HepG2 (cell line): Measurements from ENCODE around the gene TRIM23. TPM values are rescaled to one million over a fixed set of nuclear protein-coding genes. Genes with fewer than 3 reads are reported as not detected.
A peak's percentile ranks its signal among the peaks of the same experiment; 100 is the strongest.

ENCODE experiments used
- CHCHD3 ChIP-seq: sonication (generic); formaldehyde crosslinking; IDR thresholded peaks from 2 replicates; pipeline ENCODE4 v1.8.0; 2022; ENCODE audit warnings: mild to moderate bottlenecking, missing genetic modification reagents, moderate library complexity
- FOSL2 ChIP-seq: sonication (generic); formaldehyde crosslinking; IDR thresholded peaks from 2 replicates; pipeline ENCODE4 v1.4.0; 2020; ENCODE audit warnings: missing genetic modification reagents
- FOXA3 ChIP-seq: IDR thresholded peaks from 2 replicates; pipeline ENCODE4 v1.6.1; 2016; ENCODE audit warnings: missing genetic modification reagents, missing compliant biosample characterization
- RCOR2 ChIP-seq: IDR thresholded peaks from 2 replicates; pipeline ENCODE4 v1.6.1; 2016; ENCODE audit warnings: missing biosample characterization, missing genetic modification reagents
- SRF ChIP-seq: IDR thresholded peaks from 2 replicates; pipeline ENCODE4 v1.6.1; 2011; ENCODE audit warnings: mild to moderate bottlenecking, low read depth, low read length, moderate library complexity
- ZFAT ChIP-seq: sonication (generic); formaldehyde crosslinking; conservative IDR thresholded peaks from 2 replicates; pipeline ENCODE4 v1.8.1; 2023; ENCODE audit warnings: missing genetic modification reagents, inconsistent platforms
- ZNF256 ChIP-seq: sonication (generic); formaldehyde crosslinking; conservative IDR thresholded peaks from 2 replicates; pipeline ENCODE4 v1.4.0; 2020; ENCODE audit warnings: missing genetic modification reagents
- ZNF557 ChIP-seq: sonication (generic); formaldehyde crosslinking; IDR thresholded peaks from 2 replicates; pipeline ENCODE4 v1.4.0; 2020; ENCODE audit warnings: missing genetic modification reagents
- ZNF883 ChIP-seq: sonication (generic); formaldehyde crosslinking; IDR thresholded peaks from 2 replicates; pipeline ENCODE4 v1.5.1; 2020; ENCODE audit warnings: mild to moderate bottlenecking, missing genetic modification reagents; ENCODE audit errors: not compliant biosample characterization
- polyA plus RNA-seq, 8 experiments: library from polyadenylated mRNA; depleted of rRNA in 3 of 8; stranded (reverse) in 7 of 8; unstranded in 1 of 8; fragments of >200 nt; fragmentation: Illumina TruSeq in 4 of 8; extraction: Trizol in 4 of 8; gene quantifications; 2 replicates each; pipeline versions ENCODE4 v1.2.1 to v1.2.3, GENCODE V29; 2011 to 2016; ENCODE audit warnings: low read depth in 4 of 8, missing spikeins in 1 of 8, mixed read lengths in 1 of 8; ENCODE audit not compliant: insufficient read depth in 1 of 8
- total RNA-seq, 5 experiments: library from RNA; depleted of rRNA; stranded (reverse); fragments of >200 nt; fragmentation: Illumina TruSeq; extraction: Trizol; gene quantifications; 2 replicates each; pipeline ENCODE4 v1.2.3, GENCODE V29; 2016; ENCODE audit warnings: low read depth in 1 of 5
- TF ChIP-seq, protein P1 (sequence below): sonication (generic); formaldehyde crosslinking; IDR thresholded peaks from 2 replicates; pipeline ENCODE4 v1.5.0; 2020; ENCODE audit warnings: mild to moderate bottlenecking, missing genetic modification reagents, borderline replicate concordance
- TF ChIP-seq, protein P2 (sequence below): sonication (generic); formaldehyde crosslinking; IDR thresholded peaks from 2 replicates; pipeline ENCODE4 v1.4.0; 2020; ENCODE audit warnings: mild to moderate bottlenecking, missing genetic modification reagents
- TF ChIP-seq, protein P3 (sequence below): sonication (generic); formaldehyde crosslinking; IDR thresholded peaks from 2 replicates; pipeline ENCODE4 v1.5.0; 2020; ENCODE audit warnings: missing genetic modification reagents, mild to moderate bottlenecking, borderline replicate concordance
- TF ChIP-seq, protein P4 (sequence below): sonication (generic); formaldehyde crosslinking; IDR thresholded peaks from 2 replicates; pipeline ENCODE4 v1.9.0; 2021; ENCODE audit warnings: missing genetic modification reagents, borderline replicate concordance
- TF ChIP-seq, protein P5 (sequence below): sonication (generic); formaldehyde crosslinking; IDR thresholded peaks from 2 replicates; pipeline ENCODE4 v1.4.0; 2020; ENCODE audit warnings: missing genetic modification reagents

Gene TRIM23
- total and polyA plus RNA-seq, 2 of the 13 experiments (the other 11 are each of a cell fraction or from before 2014, with no cell fraction given) = 4.6 to 11.4 TPM

DNA sequence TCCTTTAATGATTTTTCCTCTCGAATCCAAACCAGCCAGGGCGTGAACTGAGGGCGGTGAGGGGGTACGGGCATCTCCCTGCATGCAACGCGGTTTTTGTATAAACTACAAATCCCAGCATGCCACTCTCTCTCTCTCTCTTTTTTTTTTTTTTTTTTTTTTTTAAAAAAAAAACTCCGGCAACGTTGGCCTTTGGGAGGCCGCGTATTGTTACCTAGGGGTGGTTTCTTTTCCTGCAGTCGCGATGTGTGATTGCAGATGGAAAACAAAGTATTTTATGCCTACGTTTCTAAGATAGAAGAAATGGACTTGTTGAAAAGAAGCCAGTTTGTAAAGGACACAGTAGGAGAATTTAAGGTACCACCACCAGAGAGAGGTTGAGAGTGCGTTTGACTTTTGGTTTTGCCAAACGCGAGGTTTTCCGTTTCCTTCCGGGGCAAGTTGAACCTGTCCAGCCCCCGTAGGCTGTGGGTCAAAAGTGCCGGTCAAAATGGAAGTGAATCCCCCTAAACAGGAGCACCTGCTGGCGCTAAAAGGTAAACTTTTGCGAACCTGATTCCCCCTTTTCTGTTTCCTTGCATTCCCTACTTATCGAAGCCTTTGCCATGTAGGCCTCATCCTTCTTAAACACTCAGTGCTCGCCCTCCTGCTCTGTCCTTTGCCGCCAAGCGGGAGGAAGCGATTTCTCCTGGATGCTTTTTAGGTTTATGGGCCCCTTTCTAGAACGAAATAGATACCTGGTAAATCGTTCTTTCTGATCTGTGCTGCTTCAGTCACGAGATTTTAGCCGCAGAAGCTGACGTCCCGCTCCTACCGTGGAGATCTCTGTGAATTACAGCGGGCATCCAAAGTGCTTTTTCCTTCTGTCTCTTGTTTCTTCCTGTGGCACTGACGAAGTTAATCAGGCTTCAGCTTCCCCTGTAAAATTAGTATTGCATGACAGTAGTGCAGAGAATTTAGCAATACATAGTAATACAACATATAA is 730 bp upstream of the TRIM23 start, which contains the start of the genes SHLD3 and TRAPPC13 (continued):
- TF ChIP-seq, protein P1, sequence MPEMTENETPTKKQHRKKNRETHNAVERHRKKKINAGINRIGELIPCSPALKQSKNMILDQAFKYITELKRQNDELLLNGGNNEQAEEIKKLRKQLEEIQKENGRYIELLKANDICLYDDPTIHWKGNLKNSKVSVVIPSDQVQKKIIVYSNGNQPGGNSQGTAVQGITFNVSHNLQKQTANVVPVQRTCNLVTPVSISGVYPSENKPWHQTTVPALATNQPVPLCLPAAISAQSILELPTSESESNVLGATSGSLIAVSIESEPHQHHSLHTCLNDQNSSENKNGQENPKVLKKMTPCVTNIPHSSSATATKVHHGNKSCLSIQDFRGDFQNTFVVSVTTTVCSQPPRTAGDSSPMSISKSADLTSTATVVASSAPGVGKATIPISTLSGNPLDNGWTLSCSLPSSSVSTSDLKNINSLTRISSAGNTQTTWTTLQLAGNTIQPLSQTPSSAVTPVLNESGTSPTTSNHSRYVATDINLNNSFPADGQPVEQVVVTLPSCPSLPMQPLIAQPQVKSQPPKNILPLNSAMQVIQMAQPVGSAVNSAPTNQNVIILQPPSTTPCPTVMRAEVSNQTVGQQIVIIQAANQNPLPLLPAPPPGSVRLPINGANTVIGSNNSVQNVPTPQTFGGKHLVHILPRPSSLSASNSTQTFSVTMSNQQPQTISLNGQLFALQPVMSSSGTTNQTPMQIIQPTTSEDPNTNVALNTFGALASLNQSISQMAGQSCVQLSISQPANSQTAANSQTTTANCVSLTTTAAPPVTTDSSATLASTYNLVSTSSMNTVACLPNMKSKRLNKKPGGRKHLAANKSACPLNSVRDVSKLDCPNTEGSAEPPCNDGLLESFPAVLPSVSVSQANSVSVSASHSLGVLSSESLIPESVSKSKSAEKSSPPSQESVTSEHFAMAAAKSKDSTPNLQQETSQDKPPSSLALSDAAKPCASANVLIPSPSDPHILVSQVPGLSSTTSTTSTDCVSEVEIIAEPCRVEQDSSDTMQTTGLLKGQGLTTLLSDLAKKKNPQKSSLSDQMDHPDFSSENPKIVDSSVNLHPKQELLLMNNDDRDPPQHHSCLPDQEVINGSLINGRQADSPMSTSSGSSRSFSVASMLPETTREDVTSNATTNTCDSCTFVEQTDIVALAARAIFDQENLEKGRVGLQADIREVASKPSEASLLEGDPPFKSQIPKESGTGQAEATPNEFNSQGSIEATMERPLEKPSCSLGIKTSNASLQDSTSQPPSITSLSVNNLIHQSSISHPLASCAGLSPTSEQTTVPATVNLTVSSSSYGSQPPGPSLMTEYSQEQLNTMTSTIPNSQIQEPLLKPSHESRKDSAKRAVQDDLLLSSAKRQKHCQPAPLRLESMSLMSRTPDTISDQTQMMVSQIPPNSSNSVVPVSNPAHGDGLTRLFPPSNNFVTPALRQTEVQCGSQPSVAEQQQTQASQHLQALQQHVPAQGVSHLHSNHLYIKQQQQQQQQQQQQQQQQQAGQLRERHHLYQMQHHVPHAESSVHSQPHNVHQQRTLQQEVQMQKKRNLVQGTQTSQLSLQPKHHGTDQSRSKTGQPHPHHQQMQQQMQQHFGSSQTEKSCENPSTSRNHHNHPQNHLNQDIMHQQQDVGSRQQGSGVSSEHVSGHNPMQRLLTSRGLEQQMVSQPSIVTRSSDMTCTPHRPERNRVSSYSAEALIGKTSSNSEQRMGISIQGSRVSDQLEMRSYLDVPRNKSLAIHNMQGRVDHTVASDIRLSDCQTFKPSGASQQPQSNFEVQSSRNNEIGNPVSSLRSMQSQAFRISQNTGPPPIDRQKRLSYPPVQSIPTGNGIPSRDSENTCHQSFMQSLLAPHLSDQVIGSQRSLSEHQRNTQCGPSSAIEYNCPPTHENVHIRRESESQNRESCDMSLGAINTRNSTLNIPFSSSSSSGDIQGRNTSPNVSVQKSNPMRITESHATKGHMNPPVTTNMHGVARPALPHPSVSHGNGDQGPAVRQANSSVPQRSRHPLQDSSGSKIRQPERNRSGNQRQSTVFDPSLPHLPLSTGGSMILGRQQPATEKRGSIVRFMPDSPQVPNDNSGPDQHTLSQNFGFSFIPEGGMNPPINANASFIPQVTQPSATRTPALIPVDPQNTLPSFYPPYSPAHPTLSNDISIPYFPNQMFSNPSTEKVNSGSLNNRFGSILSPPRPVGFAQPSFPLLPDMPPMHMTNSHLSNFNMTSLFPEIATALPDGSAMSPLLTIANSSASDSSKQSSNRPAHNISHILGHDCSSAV (CRISPR knock-in tag) = no peak
- TF ChIP-seq ZNF557 (no peak), ZNF256 (CRISPR knock-in tag) (no peak), FOSL2 (CRISPR knock-in tag) (peak; percentile 25; the same call in 1 of the 2 replicates), CHCHD3 (CRISPR knock-in tag) (no peak), FOXA3 (CRISPR knock-in tag) (peak; percentile 8; the same call in 1 of the 2 replicates), ZFAT (no peak), SRF (no peak), ZNF883 (CRISPR knock-in tag) (no peak), RCOR2 (no peak)
- TF ChIP-seq, protein P2, sequence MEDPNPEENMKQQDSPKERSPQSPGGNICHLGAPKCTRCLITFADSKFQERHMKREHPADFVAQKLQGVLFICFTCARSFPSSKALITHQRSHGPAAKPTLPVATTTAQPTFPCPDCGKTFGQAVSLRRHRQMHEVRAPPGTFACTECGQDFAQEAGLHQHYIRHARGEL = no peak
- TF ChIP-seq, protein P3, sequence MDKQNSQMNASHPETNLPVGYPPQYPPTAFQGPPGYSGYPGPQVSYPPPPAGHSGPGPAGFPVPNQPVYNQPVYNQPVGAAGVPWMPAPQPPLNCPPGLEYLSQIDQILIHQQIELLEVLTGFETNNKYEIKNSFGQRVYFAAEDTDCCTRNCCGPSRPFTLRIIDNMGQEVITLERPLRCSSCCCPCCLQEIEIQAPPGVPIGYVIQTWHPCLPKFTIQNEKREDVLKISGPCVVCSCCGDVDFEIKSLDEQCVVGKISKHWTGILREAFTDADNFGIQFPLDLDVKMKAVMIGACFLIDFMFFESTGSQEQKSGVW (CRISPR knock-in tag) = no peak
- TF ChIP-seq, protein P4, sequence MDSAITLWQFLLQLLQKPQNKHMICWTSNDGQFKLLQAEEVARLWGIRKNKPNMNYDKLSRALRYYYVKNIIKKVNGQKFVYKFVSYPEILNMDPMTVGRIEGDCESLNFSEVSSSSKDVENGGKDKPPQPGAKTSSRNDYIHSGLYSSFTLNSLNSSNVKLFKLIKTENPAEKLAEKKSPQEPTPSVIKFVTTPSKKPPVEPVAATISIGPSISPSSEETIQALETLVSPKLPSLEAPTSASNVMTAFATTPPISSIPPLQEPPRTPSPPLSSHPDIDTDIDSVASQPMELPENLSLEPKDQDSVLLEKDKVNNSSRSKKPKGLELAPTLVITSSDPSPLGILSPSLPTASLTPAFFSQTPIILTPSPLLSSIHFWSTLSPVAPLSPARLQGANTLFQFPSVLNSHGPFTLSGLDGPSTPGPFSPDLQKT (CRISPR knock-in tag) = no peak
- TF ChIP-seq, protein P5, sequence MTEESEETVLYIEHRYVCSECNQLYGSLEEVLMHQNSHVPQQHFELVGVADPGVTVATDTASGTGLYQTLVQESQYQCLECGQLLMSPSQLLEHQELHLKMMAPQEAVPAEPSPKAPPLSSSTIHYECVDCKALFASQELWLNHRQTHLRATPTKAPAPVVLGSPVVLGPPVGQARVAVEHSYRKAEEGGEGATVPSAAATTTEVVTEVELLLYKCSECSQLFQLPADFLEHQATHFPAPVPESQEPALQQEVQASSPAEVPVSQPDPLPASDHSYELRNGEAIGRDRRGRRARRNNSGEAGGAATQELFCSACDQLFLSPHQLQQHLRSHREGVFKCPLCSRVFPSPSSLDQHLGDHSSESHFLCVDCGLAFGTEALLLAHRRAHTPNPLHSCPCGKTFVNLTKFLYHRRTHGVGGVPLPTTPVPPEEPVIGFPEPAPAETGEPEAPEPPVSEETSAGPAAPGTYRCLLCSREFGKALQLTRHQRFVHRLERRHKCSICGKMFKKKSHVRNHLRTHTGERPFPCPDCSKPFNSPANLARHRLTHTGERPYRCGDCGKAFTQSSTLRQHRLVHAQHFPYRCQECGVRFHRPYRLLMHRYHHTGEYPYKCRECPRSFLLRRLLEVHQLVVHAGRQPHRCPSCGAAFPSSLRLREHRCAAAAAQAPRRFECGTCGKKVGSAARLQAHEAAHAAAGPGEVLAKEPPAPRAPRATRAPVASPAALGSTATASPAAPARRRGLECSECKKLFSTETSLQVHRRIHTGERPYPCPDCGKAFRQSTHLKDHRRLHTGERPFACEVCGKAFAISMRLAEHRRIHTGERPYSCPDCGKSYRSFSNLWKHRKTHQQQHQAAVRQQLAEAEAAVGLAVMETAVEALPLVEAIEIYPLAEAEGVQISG = peak; percentile 66; the same call in 1 of the 2 replicates
